CD4-positive, alpha-beta T cell (primary cell): ENCODE data around the gene TOP2B. TPM values are rescaled to one million over a fixed set of nuclear protein-coding genes. Genes with fewer than 3 reads are reported as not detected.

Source experiments
- ATAC-seq: fragments of 200-7000 bp; cut with Tn5 transposase; one replicate; pipeline ENCODE4 v1.10.0; 2022; ENCODE audit warnings: mild to moderate bottlenecking; ENCODE audit not compliant: poor library complexity
- CTCF ChIA-PET: fragments of 350-600 bp; sonication (Branson Sonifier 250); formaldehyde crosslinking; loops from one replicate; lab custom pipeline; 2021; ENCODE audit warnings: antibody characterized with exemption, inconsistent platforms; lab: Charles Lee
- POLR2A ChIA-PET: fragments of 350-600 bp; sonication (Branson Sonifier 250); formaldehyde crosslinking; loops from one replicate; lab custom pipeline; 2021; ENCODE audit warnings: antibody characterized with exemption, inconsistent platforms; lab: Charles Lee
- DNase-seq, 14 experiments: peaks; one replicate each; pipeline ENCODE4 v3.0.0-alpha.2; 2013 to 2020; ENCODE audit warnings: mixed read lengths in 2 of 14
- H3K27ac ChIP-seq, 2 donors: one replicate each; pipeline versions ENCODE4 v1.5.1 to v1.7.0; 2013; ENCODE audit warnings: low read length in 2 of 2, low read depth in 1 of 2, mild to moderate bottlenecking in 1 of 2
- H3K27me3 ChIP-seq, 2 experiments: 1 replicate in 1 of 2; 2 replicates in 1 of 2; pipeline versions ENCODE4 v1.6.1 to v1.7.0; 2013; ENCODE audit warnings: low read length in 2 of 2, control low read depth in 1 of 2, mild to moderate bottlenecking in 1 of 2, moderate library complexity in 1 of 2; ENCODE audit not compliant: insufficient read depth in 2 of 2, control insufficient read depth in 1 of 2
- H3K36me3 ChIP-seq: one replicate; pipeline ENCODE4 v1.6.1; 2013; ENCODE audit warnings: low read length, control low read depth; ENCODE audit not compliant: insufficient read depth
- H3K4me1 ChIP-seq: one replicate; pipeline ENCODE4 v1.6.1; 2013; ENCODE audit warnings: low read length, control low read depth; ENCODE audit not compliant: insufficient read depth
- H3K4me3 ChIP-seq: one replicate; pipeline ENCODE4 v1.5.1; 2013; ENCODE audit warnings: mild to moderate bottlenecking, low read length, moderate library complexity
- H3K9me3 ChIP-seq, 2 experiments: 1 replicate in 1 of 2; 2 replicates in 1 of 2; pipeline versions ENCODE4 v1.6.1 to v1.7.0; 2013; ENCODE audit warnings: low read length in 2 of 2, mild to moderate bottlenecking in 2 of 2, control low read depth in 1 of 2, moderate library complexity in 1 of 2; ENCODE audit not compliant: control insufficient read depth in 1 of 2, insufficient read depth in 1 of 2
- H3K27ac Mint-ChIP-seq: one replicate; pipeline ENCODE4 v1.8.0; 2020; ENCODE audit warnings: mixed read lengths
- H3K27me3 Mint-ChIP-seq: one replicate; pipeline ENCODE4 v1.8.0; 2021; ENCODE audit warnings: mixed read lengths
- H3K36me3 Mint-ChIP-seq: one replicate; pipeline ENCODE4 v1.8.0; 2021; ENCODE audit warnings: low read depth, mixed read lengths
- H3K4me1 Mint-ChIP-seq: one replicate; pipeline ENCODE4 v1.8.0; 2021; ENCODE audit warnings: low read depth, mixed read lengths
- H3K4me3 Mint-ChIP-seq: one replicate; pipeline ENCODE4 v1.8.0; 2020; ENCODE audit warnings: mild to moderate bottlenecking, mixed read lengths
- H3K9me3 Mint-ChIP-seq: one replicate; pipeline ENCODE4 v1.8.0; 2020; ENCODE audit warnings: mixed read lengths
- CTCF ChIP-seq: fragments of 200-600 bp; IDR thresholded peaks from one replicate; pipeline ENCODE4 v1.8.0; 2022; ENCODE audit warnings: antibody characterized with exemption, mild to moderate bottlenecking
- intact Hi-C, 2 experiments: fragments of 100-400 bp; cut with DNase I in 1 of 2; cut with micrococcal nuclease in 1 of 2; formaldehyde crosslinking; loops; one replicate each; pipeline versions ENCODE4 v1.15.1 to v1.9.0; 2023 to 2025; cut with DNase I, micrococcal nuclease
- total RNA-seq, 174 experiments: library from RNA in 2 of 174; stranded (reverse) in 2 of 174; gene quantifications; one replicate each; pipeline ENCODE4 v1.2.3 and lab custom pipeline; 2021 to 2026

The TOP2B gene
- total RNA-seq, 2 experiments from 2014 or later: 79.7 to 80.4 TPM

- CTCF ChIA-PET: interaction anchor here (0.6 kb wide), 1 partner anchor 1070 kb away, joined by 3 read pairs; no protein-coding TSS in a partner anchor
- no peaks in the 10 kb centered on the region for H3K36me3 ChIP-seq
- POLR2A ChIA-PET: interaction anchor here (1.0 kb wide), 1 partner anchor 15 kb away, joined by 4 read pairs; no protein-coding TSS in a partner anchor
Measured at GRCh38 chr3:25678581-25678980, 13.9 kb upstream of the TOP2B start.

GRCh38 chr3:25677121-25677520 lies 12.4 kb upstream of the TOP2B start:
- peaks cover 6% of the 10 kb centered on the region for H3K27me3 Mint-ChIP-seq
- Histone ChIP-seq H3K36me3 (no peaks in the 10 kb centered on the region), H3K4me1 (no peaks in the 10 kb centered on the region), H3K27ac (no peak overlapping the region), H3K9me3 (peaks cover 0 to 12% of the 10 kb centered on the region in 2 experiments), H3K4me3 (no peak overlapping the region), H3K27me3 (peaks cover 0 to 3% of the 10 kb centered on the region in 2 experiments)
- no peak for TF ChIP-seq CTCF
- no peak overlapping the region for H3K4me3 Mint-ChIP-seq
- H3K27ac Mint-ChIP-seq: no peak overlapping the region
- ChIA-PET CTCF (no interaction called here), POLR2A (no interaction called here)
- DNase-seq: no peak
- H3K36me3 Mint-ChIP-seq: no peaks in the 10 kb centered on the region
- H3K4me1 Mint-ChIP-seq: no peaks in the 10 kb centered on the region
- no peaks in the 10 kb centered on the region for H3K9me3 Mint-ChIP-seq
- intact Hi-C loops: no loop called here
- ATAC-seq: no peak

More at GRCh38 chr3:25678581-25678980, 13.9 kb upstream of the TOP2B start:
- no peaks in the 10 kb centered on the region for H3K4me1 ChIP-seq
- H3K27me3 Mint-ChIP-seq: peaks cover 6% of the 10 kb centered on the region
- peaks cover 0 to 3% of the 10 kb centered on the region in 2 experiments for H3K27me3 ChIP-seq
- no peak overlapping the region for H3K4me3 ChIP-seq
- H3K9me3 ChIP-seq: peaks cover 0 to 11% of the 10 kb centered on the region in 2 experiments
- H3K4me3 Mint-ChIP-seq: no peak overlapping the region
- intact Hi-C loops: no loop called here
- no peak overlapping the region for H3K27ac ChIP-seq
- DNase-seq (no peak), ATAC-seq (no peak)
- H3K9me3 Mint-ChIP-seq: no peaks in the 10 kb centered on the region
- H3K4me1 Mint-ChIP-seq: no peaks in the 10 kb centered on the region
- no peak overlapping the region for H3K27ac Mint-ChIP-seq
- no peaks in the 10 kb centered on the region for H3K36me3 Mint-ChIP-seq
- no peak for TF ChIP-seq CTCF

- H3K4me3 Mint-ChIP-seq: no peak overlapping the region
- ChIA-PET POLR2A (no interaction called here), CTCF (no interaction called here)
- TF ChIP-seq CTCF: no peak
- Histone ChIP-seq H3K27ac (no peak overlapping the region), H3K4me1 (no peaks in the 10 kb centered on the region), H3K9me3 (peaks cover 0 to 12% of the 10 kb centered on the region in 2 experiments), H3K36me3 (no peaks in the 10 kb centered on the region), H3K27me3 (peaks cover 0 to 3% of the 10 kb centered on the region in 2 experiments), H3K4me3 (no peak overlapping the region)
- H3K4me1 Mint-ChIP-seq: no peaks in the 10 kb centered on the region
- no peak for DNase-seq
- peaks cover 6% of the 10 kb centered on the region for H3K27me3 Mint-ChIP-seq
- no peaks in the 10 kb centered on the region for H3K36me3 Mint-ChIP-seq
- H3K27ac Mint-ChIP-seq: no peak overlapping the region
- ATAC-seq: no peak
- intact Hi-C loops: loop anchor here in 1 of 2 experiments (5.0 kb wide), 1 partner anchor 43 kb away; no protein-coding TSS in a partner anchor
- H3K9me3 Mint-ChIP-seq: no peaks in the 10 kb centered on the region
Measured at GRCh38 chr3:25674670-25675069, 10.0 kb upstream of the TOP2B start.
